Activated CD8-positive, alpha-beta memory T cell treated with anti-CD3 and anti-CD28 coated beads for 36 hours (primary cell): ENCODE data around the gene PLCB1. TPM values are rescaled to one million over a fixed set of nuclear protein-coding genes. Genes with fewer than 3 reads are reported as not detected.
"Not testable (repeated sequence)": the region's sequence is repeated elsewhere in the genome, so short reads cannot be mapped to it uniquely, and the experiment has no call there.

Experiments used
- CTCF ChIA-PET: fragments of 350-600 bp; sonication (Branson Sonifier 250); formaldehyde crosslinking; loops from one replicate; lab custom pipeline; 2021; ENCODE audit warnings: antibody characterized with exemption; lab: Charles Lee
- POLR2A ChIA-PET: fragments of 350-600 bp; sonication (Branson Sonifier 250); formaldehyde crosslinking; loops from one replicate; lab custom pipeline; 2021; ENCODE audit warnings: antibody characterized with exemption; lab: Charles Lee
- total RNA-seq, 2 experiments: library from RNA; stranded (reverse); gene quantifications; one replicate each; pipeline ENCODE4 v1.2.3, GENCODE V29; 2021

Gene PLCB1
- total RNA-seq, 2 experiments from 2014 or later: 9.8 to 12.8 TPM

- ChIA-PET CTCF (no interaction called here), POLR2A (no interaction called here)
Measured at GRCh38 chr20:8152183-8152582, 20.1 kb downstream of the PLCB1 start.

- ChIA-PET POLR2A (no interaction called here), CTCF (no interaction called here)
Measured at GRCh38 chr20:8152847-8153246, 20.8 kb downstream of the PLCB1 start.

- CTCF ChIA-PET: interaction anchor here (1.0 kb wide), 2 partner anchors 26 to 110 kb away, joined by 3 to 4 read pairs; no protein-coding TSS in a partner anchor
- POLR2A ChIA-PET: no interaction called here
Measured at GRCh38 chr20:8153281-8153908, 21.3 kb downstream of the PLCB1 start.

- CTCF ChIA-PET: no interaction called here
- POLR2A ChIA-PET: no interaction called here
Measured at GRCh38 chr20:8154638-8155037, 22.6 kb downstream of the PLCB1 start.

GRCh38 chr20:8155229-8155628 lies 23.2 kb downstream of the PLCB1 start:
- CTCF ChIA-PET: no interaction called here

GRCh38 chr20:8155812-8156211 lies 23.7 kb downstream of the PLCB1 start:
- ChIA-PET POLR2A (no interaction called here), CTCF (no interaction called here)

More at GRCh38 chr20:8155229-8155628, 23.2 kb downstream of the PLCB1 start:
- POLR2A ChIA-PET: no interaction called here

GRCh38 chr20:8156235-8157079 lies 24.4 kb downstream of the PLCB1 start:
- POLR2A ChIA-PET: no interaction called here

GRCh38 chr20:8159217-8159616 lies 27.2 kb downstream of the PLCB1 start:
- POLR2A ChIA-PET: not testable (repeated sequence)
- CTCF ChIA-PET: interaction anchor here (0.7 kb wide), 1 partner anchor 264 kb away, joined by 3 read pairs; no protein-coding TSS in a partner anchor

More at GRCh38 chr20:8156235-8157079, 24.4 kb downstream of the PLCB1 start:
- CTCF ChIA-PET: no interaction called here

- CTCF ChIA-PET: no interaction called here
- POLR2A ChIA-PET: no interaction called here
Measured at GRCh38 chr20:8161264-8162071, 29.4 kb downstream of the PLCB1 start.

GRCh38 chr20:8162610-8163009 lies 30.5 kb downstream of the PLCB1 start:
- ChIA-PET CTCF (interaction anchor here (0.6 kb wide), 1 partner anchor 146 kb away, joined by 3 read pairs; no protein-coding TSS in a partner anchor), POLR2A (no interaction called here)

GRCh38 chr20:8163543-8163942 lies 31.5 kb downstream of the PLCB1 start:
- CTCF ChIA-PET: no interaction called here
- POLR2A ChIA-PET: no interaction called here

- CTCF ChIA-PET: no interaction called here
Measured at GRCh38 chr20:8166730-8167129, 34.7 kb downstream of the PLCB1 start.

GRCh38 chr20:8168785-8169288 lies 36.8 kb downstream of the PLCB1 start:
- ChIA-PET CTCF (no interaction called here), POLR2A (no interaction called here)

More at GRCh38 chr20:8166730-8167129, 34.7 kb downstream of the PLCB1 start:
- POLR2A ChIA-PET: no interaction called here

- ChIA-PET CTCF (interaction anchor here (1.5 kb wide), 1 partner anchor 13 kb away, joined by 4 read pairs; no protein-coding TSS in a partner anchor), POLR2A (no interaction called here)
Measured at GRCh38 chr20:8170921-8171320, 38.9 kb downstream of the PLCB1 start.

GRCh38 chr20:8172191-8172590 lies 40.1 kb downstream of the PLCB1 start:
- POLR2A ChIA-PET: no interaction called here
- CTCF ChIA-PET: interaction anchor here (1.5 kb wide), 1 partner anchor 14 kb away, joined by 4 read pairs; no protein-coding TSS in a partner anchor

GRCh38 chr20:8175741-8176675 lies 43.9 kb downstream of the PLCB1 start:
- ChIA-PET CTCF (no interaction called here), POLR2A (no interaction called here)

GRCh38 chr20:8183526-8183925 lies 51.5 kb downstream of the PLCB1 start:
- CTCF ChIA-PET: no interaction called here
- POLR2A ChIA-PET: no interaction called here

GRCh38 chr20:8187740-8188139 lies 55.7 kb downstream of the PLCB1 start:
- ChIA-PET POLR2A (no interaction called here), CTCF (no interaction called here)
